GM19351 (cell line): ENCODE results near the gene SNX19.

Source experiments
- ATAC-seq: cut with Tn5 transposase; IDR thresholded peaks from one replicate; pipeline ENCODE4 v1.9.1; 2021; ENCODE audit warnings: mild to moderate bottlenecking, moderate library complexity; ENCODE audit not compliant: unreplicated experiment

Gene SNX19

GRCh38 chr11:130848361-130849214 is 67.7 kb downstream of the SNX19 start:
- no peak for ATAC-seq

GRCh38 chr11:130847517-130847916 is 68.8 kb downstream of the SNX19 start:
- no peak for ATAC-seq

GRCh38 chr11:130846606-130847005 is 69.7 kb downstream of the SNX19 start:
- no peak for ATAC-seq

GRCh38 chr11:130842001-130842400 is 74.3 kb downstream of the SNX19 start:
- no peak for ATAC-seq

GRCh38 chr11:130840679-130841078 is 75.6 kb downstream of the SNX19 start:
- no peak for ATAC-seq

GRCh38 chr11:130839981-130840666 is 76.2 kb downstream of the SNX19 start:
- ATAC-seq, result no peak

- ATAC-seq, result no peak
These were observed 79.1 kb downstream of the SNX19 start for GRCh38 chr11:130837194-130837593.

GRCh38 chr11:130834886-130835285 is 81.4 kb downstream of the SNX19 start:
- ATAC-seq, result no peak

- no peak for ATAC-seq
These were observed 83.5 kb downstream of the SNX19 start for GRCh38 chr11:130832566-130833425.

- ATAC-seq, result no peak
These were observed 84.3 kb downstream of the SNX19 start for GRCh38 chr11:130831976-130832375.

GRCh38 chr11:130831506-130831905 is 84.8 kb downstream of the SNX19 start:
- no peak for ATAC-seq

- ATAC-seq, result no peak
These were observed 85.7 kb downstream of the SNX19 start for GRCh38 chr11:130830566-130830965.

GRCh38 chr11:130829920-130830511 is 86.3 kb downstream of the SNX19 start:
- ATAC-seq, result no peak

- no peak for ATAC-seq
These were observed 87.5 kb downstream of the SNX19 start for GRCh38 chr11:130828741-130829140.

- peak; percentile 61 for ATAC-seq
These were observed 88.6 kb downstream of the SNX19 start for GRCh38 chr11:130827451-130828377.

GRCh38 chr11:130826572-130826971 is 89.7 kb downstream of the SNX19 start:
- ATAC-seq, result no peak

- ATAC-seq, result no peak
These were observed 90.3 kb downstream of the SNX19 start for GRCh38 chr11:130825983-130826382.

- ATAC-seq, result no peak
These were observed 90.7 kb downstream of the SNX19 start for GRCh38 chr11:130825561-130825960.
